ENCODE data around the gene PLEKHF1.

DNA sequence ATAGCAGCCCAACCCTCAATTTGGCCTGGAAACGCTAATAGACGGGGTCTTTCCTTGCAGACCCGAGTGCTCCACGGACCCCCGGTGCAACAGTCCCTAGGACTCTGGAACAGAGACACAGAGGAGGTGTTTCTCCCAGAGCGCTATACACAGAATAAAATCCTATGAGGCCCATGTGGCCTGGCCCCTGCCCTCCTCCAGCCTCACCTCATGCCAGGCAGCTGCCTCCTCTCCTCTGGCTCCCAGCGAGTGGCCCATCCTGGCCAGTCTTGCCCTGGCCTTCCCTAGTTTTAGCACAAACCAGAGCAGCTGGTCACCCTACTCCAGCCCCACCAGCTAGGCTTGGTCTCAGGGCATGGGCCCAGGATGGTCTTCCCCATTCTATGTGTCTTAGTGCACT lies 38.9 kb upstream of the PLEKHF1 start:
- TF ChIP-seq, protein P1, sequence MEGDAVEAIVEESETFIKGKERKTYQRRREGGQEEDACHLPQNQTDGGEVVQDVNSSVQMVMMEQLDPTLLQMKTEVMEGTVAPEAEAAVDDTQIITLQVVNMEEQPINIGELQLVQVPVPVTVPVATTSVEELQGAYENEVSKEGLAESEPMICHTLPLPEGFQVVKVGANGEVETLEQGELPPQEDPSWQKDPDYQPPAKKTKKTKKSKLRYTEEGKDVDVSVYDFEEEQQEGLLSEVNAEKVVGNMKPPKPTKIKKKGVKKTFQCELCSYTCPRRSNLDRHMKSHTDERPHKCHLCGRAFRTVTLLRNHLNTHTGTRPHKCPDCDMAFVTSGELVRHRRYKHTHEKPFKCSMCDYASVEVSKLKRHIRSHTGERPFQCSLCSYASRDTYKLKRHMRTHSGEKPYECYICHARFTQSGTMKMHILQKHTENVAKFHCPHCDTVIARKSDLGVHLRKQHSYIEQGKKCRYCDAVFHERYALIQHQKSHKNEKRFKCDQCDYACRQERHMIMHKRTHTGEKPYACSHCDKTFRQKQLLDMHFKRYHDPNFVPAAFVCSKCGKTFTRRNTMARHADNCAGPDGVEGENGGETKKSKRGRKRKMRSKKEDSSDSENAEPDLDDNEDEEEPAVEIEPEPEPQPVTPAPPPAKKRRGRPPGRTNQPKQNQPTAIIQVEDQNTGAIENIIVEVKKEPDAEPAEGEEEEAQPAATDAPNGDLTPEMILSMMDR (IDR thresholded peaks at IDR 0.05 in 4 of 5, conservative IDR thresholded peaks at IDR 0.05 in 1 of 5): no peak
- no peak for TF ChIP-seq POLR2A (IDR thresholded peaks at IDR 0.05)

Measured in gastrocnemius medialis (tissue), 4 donors.